HL-60 (cell line): ENCODE results near the gene MAGEB3.

ENCODE experiments used
- CTCF ChIP-seq: IDR thresholded peaks from one replicate; pipeline ENCODE4 v1.5.1; 2011; ENCODE audit warnings: low read length, control low read depth, inconsistent platforms; ENCODE audit not compliant: insufficient read depth
- GABPA ChIP-seq: IDR thresholded peaks from 2 replicates; pipeline ENCODE4 v1.6.1; 2012; ENCODE audit warnings: low read depth
- POLR2AphosphoS5 ChIP-seq: IDR thresholded peaks from 2 replicates; pipeline ENCODE4 v1.6.1; 2012; ENCODE audit warnings: low read depth
- REST ChIP-seq: IDR thresholded peaks from 2 replicates; pipeline ENCODE4 v1.6.1; 2012; ENCODE audit warnings: low read depth; ENCODE audit not compliant: insufficient replicate concordance
- SPI1 ChIP-seq: IDR thresholded peaks from 2 replicates; pipeline ENCODE4 v1.6.1; 2012; ENCODE audit warnings: low read depth, mild to moderate bottlenecking, borderline replicate concordance

DNA sequence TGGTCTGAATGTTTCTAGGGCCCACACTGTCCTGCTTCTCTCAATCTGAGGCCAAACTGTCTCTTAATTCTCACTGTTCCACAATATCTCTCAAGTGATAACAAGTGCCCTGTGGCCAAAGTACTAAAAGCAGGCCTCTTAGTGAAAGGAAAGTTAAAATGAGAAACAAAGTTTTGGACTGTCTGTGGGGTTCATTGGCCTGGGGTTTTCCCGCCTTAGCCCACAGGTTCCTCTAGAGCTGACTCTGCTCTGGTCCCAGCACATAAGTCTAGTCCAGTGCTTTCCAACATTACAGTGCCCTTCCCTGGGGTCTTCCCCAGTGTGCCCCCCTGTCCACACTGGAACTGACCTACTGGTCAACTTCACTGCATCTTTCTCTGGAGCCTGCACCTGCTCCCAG is 22.8 kb downstream of the MAGEB3 start:
- TF ChIP-seq CTCF: no peak
- TF ChIP-seq POLR2AphosphoS5: no peak
- TF ChIP-seq SPI1: no peak
- TF ChIP-seq REST: no peak
- TF ChIP-seq GABPA: no peak
